T-helper 1 cell treated with Interleukin-12 subunit alpha and Interleukin-12 subunit beta and Interleukin-4 antibody, amounts not matched to agents 30 ng/mL and 1 ng/mL, for 36 hours (primary cell): ENCODE results near the gene MLEC. TPM values are rescaled to one million over a fixed set of nuclear protein-coding genes. Genes with fewer than 3 reads are reported as not detected.
"Not testable (repeated sequence)": the region's sequence is repeated elsewhere in the genome, so short reads cannot be mapped to it uniquely, and the experiment has no call there.

Experiments used
- intact Hi-C: fragments of 100-400 bp; cut with micrococcal nuclease; formaldehyde crosslinking; loops from one replicate; pipeline ENCODE4 v1.15.1; 2024
- total RNA-seq: library from RNA; stranded (reverse); gene quantifications from 2 replicates; pipeline ENCODE4 v1.2.3, GENCODE V29; 2022

The MLEC gene
- total RNA-seq, 1 donor from 2014 or later: 129 TPM

DNA sequence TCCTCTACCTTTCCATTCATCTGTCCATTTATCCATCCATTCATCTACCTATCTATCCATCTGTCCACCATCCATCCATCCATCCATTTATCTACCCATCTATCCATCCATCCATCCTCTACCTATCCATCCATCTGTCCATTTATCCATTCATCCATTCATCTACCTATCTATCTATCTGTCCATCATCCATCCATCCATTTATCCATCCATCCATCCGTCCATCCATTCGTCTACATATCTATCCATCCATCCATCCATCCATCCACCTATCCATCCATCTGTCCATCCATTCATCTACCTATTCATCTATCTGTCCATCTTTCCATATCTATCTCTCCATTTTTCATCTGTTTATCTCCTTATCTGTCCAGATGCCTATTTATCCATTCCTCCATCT lies 25.5 kb upstream of the MLEC start:
- intact Hi-C loops: no loop called here

DNA sequence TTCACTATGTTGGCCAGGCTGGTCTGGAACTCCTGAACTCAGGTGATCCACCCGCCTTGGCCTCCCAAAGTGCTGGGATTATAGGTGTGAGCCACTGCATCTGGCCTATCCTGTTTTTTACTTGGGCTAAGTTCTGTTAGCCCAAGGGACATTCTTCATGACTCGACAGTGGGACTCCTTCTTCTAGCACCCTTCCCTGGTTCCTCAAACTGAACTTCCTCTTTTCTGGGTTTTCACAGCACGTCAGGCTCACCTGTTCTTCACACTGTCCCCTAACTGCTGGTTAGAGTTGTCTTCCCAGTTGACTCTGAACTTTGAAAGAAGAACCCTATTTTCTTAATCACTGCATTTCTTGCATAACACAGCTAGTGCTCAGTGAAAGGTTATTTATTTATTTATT lies 24.1 kb upstream of the MLEC start:
- intact Hi-C loops: no loop called here

- intact Hi-C loops: no loop called here
These were observed 23.2 kb upstream of the MLEC start for GRCh38 chr12:120663741-120664140.

GRCh38 chr12:120666571-120667390 lies 20.2 kb upstream of the MLEC start:
- intact Hi-C loops: no loop called here

DNA sequence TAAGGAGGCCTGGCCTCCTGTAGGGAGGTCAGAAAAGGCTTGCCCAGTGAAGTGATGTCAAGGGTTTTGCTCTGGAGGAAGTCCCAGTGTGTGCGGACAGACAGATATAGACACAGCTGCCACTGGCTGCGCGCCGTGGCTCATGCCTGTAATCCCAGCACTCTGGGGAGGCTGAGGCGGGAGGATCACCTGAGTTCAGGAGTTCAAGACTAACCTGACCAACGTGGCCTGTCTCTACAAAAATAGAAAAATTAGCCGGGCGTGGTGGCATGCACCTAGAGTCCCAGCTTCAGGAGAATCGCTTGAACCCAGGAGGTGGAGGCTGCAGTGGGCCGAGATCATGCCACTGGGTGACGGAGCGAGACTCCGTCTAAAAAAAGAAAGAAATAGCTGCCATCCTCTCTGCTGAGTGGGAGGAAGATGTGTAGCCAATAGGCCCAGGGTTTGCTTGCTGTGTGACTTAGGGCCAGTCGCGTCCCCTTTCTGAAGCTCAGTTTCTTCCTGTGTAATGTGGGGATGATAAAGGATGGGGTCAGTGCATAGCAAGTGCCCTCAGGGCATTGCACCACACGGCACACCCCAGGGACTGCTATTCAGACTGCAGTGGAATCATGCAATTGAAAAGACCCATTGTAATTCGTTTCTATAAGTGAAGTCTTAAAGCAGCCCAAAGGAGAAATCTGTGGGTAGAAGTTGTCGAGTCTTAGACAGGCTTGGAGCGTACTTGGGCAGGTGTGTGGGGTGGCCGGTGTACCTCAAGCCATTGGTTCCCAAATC lies 18.7 kb upstream of the MLEC start:
- intact Hi-C loops: no loop called here

DNA sequence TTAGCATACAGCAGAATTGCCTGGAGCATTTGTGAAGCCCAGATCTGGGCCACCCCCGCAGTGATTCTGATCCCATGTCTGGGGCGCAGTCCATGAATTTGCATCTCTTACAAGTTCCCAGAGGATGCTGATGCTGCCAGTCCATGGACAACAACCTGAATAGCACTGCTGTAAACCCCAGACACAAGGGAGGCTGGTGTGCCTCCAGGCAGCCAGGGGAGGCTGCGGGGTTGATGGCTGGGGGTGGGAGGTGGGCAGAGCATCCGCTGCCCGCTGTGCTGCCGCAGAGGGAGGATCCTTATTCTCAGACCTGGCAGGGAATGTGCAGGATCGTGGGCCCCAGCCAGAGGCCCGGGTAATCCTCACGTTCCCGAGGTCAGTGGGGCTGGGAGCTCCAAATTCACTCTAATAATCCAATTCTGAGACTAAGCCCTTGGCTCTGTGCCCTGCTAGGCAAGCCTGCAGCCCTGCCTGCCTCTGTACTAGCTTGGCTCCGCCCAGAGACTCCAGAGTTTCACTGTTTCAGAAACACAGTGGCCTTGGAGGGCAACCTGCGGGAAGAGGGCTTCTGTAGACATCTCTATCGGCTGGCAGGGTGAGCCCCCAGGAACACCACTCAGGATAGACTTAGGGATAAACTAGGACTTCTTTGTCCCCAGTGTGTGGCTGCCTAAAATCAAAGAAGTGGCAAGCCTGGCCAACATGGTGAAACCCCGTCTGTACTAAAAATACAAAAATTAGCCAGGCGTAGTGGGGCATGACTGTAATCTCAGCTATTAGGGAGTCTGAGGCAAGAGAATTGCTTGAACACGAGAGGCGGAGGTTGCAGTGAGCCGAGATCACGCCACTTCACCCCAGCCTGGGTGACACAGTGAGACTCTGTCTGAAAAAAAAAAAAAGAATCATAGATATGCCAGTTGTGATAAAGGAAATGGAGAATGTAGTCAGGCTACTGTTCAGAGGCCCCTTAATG lies 17.8 kb upstream of the MLEC start:
- intact Hi-C loops: no loop called here

DNA sequence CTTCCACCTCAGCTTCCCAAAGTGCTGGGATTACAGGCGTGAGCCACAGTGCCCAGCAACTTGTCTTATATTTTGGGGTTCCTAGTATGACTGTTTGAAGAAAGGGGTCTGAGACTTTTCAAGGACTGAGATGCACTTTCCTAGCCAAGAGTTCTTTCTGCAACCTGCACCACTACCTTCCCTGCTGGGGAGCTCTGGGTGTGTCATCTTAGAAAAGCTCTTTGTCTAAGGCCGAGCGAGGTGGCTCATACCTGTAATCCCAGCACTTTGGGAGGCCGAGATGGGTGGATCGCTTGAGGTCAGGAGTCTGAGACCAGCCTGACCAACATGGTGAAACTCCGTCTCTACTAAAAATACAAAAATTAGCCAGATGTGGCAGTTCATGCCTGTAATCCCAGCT lies 16.7 kb upstream of the MLEC start:
- intact Hi-C loops: not testable (repeated sequence)

GRCh38 chr12:120670667-120671066 lies 16.3 kb upstream of the MLEC start:
- intact Hi-C loops: no loop called here

GRCh38 chr12:120674097-120674636 lies 12.8 kb upstream of the MLEC start:
- intact Hi-C loops: no loop called here

GRCh38 chr12:120677765-120678473 lies 9.0 kb upstream of the MLEC start:
- intact Hi-C loops: loop anchor here (5.0 kb wide), 1 partner anchor 34 kb away; the partner anchor contains the start of gene UNC119B

DNA sequence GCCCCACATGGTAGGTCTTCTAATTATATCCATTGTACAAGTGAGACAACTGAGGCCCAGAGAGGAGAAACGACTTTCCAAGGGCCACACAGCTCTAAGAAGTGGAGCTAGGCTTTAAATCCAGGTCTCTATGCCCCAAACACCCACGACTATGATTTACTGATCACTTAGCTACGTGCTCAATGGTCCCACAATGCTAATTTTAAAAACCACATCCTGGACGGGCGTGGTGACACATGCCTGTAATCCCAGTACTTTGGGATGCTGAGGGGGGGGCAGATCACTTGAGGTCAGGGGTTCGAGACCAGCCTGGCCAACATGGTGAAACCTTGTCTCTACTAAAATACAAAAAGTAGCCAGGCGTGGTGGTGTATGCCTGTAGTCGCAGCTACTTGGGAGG lies 8.4 kb upstream of the MLEC start:
- intact Hi-C loops: loop anchor here (5.0 kb wide), 1 partner anchor 34 kb away; the partner anchor contains the start of gene UNC119B

- intact Hi-C loops: no loop called here
These were observed 6.7 kb upstream of the MLEC start for GRCh38 chr12:120680165-120680738.

DNA sequence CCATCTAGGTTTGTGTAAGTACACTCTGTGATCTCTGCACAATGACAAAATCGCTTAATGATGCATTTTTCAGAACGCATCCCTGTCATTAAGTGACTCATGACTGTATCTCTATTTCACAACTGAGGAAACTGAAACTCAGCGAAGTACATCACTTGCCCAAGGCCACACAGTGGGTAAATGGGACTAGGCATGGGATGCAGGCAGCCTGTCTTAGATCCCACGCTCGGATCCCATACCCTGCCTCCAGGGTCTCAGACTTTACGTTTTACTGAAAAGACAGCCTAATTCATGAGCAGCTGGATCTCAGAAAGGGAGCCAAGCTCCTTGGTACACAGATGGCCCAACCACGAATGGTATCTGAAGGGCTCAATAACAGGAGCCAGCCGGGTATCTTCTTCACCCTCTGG lies 2.4 kb upstream of the MLEC start:
- intact Hi-C loops: no loop called here

- intact Hi-C loops: loop anchor here (5.0 kb wide), 2 partner anchors 1018 to 1767 kb away; partner anchors contain the start of gene PRKAB1
These were observed 1.4 kb upstream of the MLEC start for GRCh38 chr12:120685522-120685921.

- intact Hi-C loops: loop anchor here (1.0 to 5.0 kb wide), 18 partner anchors 24 to 1766 kb away; partner anchors contain the start of genes ACADS, ANAPC5, C12orf43 and CABP1
These were observed 729 bp upstream of the MLEC start for GRCh38 chr12:120686151-120686689.

DNA sequence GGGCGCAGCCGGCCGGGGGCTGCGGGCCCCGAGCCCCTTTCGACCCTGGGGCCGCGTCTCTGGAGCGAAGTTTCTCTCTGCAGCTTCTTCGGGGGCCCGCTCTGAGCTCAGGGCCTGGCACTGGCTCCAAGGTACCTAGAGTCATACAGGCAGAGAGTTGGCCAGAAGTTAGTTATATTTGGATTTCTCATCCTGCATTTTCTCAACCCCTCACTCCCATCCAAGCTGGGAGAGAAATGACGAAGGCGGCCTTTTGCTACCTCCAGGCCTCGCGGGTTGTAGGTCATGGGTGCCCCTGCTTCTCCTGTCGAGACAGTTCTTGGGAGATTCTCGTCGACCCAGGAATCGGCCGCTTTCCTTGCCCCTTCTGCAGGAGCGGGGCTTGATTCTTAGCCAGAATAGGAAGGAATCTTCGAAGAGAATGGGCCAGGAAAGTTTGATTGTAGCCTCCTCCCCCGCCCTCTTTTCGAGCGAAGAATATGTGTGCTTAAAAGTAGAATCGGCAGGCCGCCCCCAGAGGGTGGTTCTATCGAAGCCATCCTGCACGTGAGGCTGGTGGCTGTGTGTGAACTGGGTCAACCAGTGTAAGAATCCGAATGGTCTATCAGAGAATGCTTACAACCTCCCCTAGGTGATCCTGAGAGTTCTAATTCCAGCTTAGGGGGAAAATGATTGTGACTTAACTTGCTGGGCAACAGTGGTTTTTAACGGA lies 785 bp downstream of the MLEC start:
- intact Hi-C loops: loop anchor here (1.0 to 5.0 kb wide), 10 partner anchors 153 to 1765 kb away; partner anchors contain the start of genes CIT, COX6A1, DYNLL1 and OASL

- intact Hi-C loops: loop anchor here (5.0 kb wide), 2 partner anchors 1021 to 1764 kb away; partner anchors contain the start of gene PRKAB1
These were observed 1.6 kb downstream of the MLEC start for GRCh38 chr12:120688527-120689071.

DNA sequence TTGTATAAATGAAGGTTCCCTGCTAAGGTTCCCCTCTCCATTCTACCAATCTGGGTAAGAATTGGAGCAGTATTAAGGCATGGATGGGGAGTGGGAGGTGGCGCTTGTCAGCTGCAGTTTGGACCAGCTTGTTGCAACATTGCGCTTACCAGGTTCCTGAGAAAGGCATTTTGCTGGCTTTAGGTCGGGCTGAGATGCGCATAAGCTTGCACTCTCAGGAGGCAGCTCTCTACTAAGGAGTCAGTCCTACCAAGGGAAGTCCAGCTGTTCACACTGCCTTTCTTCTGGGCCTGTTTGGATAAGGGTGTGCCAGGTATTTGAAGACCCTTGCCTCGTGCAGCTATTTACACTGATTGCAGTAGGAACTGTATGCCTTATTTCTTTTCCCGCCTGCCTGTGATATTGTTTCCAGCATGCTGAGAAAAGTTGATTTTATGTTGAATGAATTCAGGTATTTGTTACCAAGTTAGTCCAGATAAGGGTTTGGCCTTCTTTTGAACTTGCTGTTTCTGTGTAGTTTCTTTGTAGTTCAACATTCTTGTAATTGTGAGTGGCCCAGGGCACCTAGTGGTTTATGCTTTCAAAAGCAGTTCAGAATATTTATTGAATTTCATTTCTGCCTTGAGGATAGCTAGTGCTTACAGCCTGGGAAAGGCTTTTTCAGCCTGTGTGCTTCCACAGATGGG lies 2.6 kb downstream of the MLEC start:
- intact Hi-C loops: loop anchor here (5.0 kb wide), 2 partner anchors 1022 to 1763 kb away; partner anchors contain the start of gene PRKAB1
